ENCODE measurements around the gene CRACR2A. TPM values are rescaled to one million over a fixed set of nuclear protein-coding genes. Genes with fewer than 3 reads are reported as not detected.

The CRACR2A gene
- total RNA-seq, 2 donors from 2014 or later, result 6.0 to 10.9 TPM

GRCh38 chr12:3673981-3674708 lies 78.8 kb downstream of the CRACR2A start:
- Histone ChIP-seq H3K9me3 (no peaks in the 10 kb centered on the region), H3K36me3 (no peaks in the 10 kb centered on the region), H3K27me3 (no peaks in the 10 kb centered on the region), H3K4me1 (peaks cover 0 to 6% of the 10 kb centered on the region in 2 donors), H3K27ac (no peak overlapping the region), H3K4me3 (no peak overlapping the region)
- no peak for DNase-seq (ENCODE audit: low spot score)
- no peak for TF ChIP-seq CTCF (IDR thresholded peaks at IDR 0.05)

GRCh38 chr12:3672113-3672509 lies 80.8 kb downstream of the CRACR2A start:
- no peak overlapping the region for H3K27ac ChIP-seq
- no peaks in the 10 kb centered on the region for H3K36me3 ChIP-seq
- H3K4me1 ChIP-seq, result peaks cover 0 to 15% of the 10 kb centered on the region in 2 donors
- no peak overlapping the region for H3K4me3 ChIP-seq
- H3K27me3 ChIP-seq, result no peaks in the 10 kb centered on the region
- no peaks in the 10 kb centered on the region for H3K9me3 ChIP-seq
- no peak for TF ChIP-seq CTCF (IDR thresholded peaks at IDR 0.05)
- no peak for DNase-seq (ENCODE audit: low spot score)

GRCh38 chr12:3671330-3672112 lies 81.4 kb downstream of the CRACR2A start:
- Histone ChIP-seq H3K9me3 (no peaks in the 10 kb centered on the region), H3K27ac (no peak overlapping the region), H3K36me3 (no peaks in the 10 kb centered on the region), H3K27me3 (no peaks in the 10 kb centered on the region), H3K4me1 (peaks cover 0 to 15% of the 10 kb centered on the region in 2 donors), H3K4me3 (no peak overlapping the region)
- peak; percentile 30 for DNase-seq (ENCODE audit: low spot score)
- no peak for TF ChIP-seq CTCF (IDR thresholded peaks at IDR 0.05)

- no peak for TF ChIP-seq CTCF (IDR thresholded peaks at IDR 0.05)
- DNase-seq (ENCODE audit: low spot score), result peak; percentile 34
- H3K27me3 ChIP-seq, result no peaks in the 10 kb centered on the region
- H3K4me3 ChIP-seq, result no peak overlapping the region
- no peaks in the 10 kb centered on the region for H3K9me3 ChIP-seq
- no peak overlapping the region for H3K27ac ChIP-seq
- peaks cover 0 to 15% of the 10 kb centered on the region in 2 donors for H3K4me1 ChIP-seq
- no peaks in the 10 kb centered on the region for H3K36me3 ChIP-seq
Observed at GRCh38 chr12:3670083-3670620, 82.8 kb downstream of the CRACR2A start.

- DNase-seq (ENCODE audit: low spot score), result peak; percentile 38
- H3K27ac ChIP-seq, result no peak overlapping the region
- H3K36me3 ChIP-seq, result no peaks in the 10 kb centered on the region
- no peaks in the 10 kb centered on the region for H3K27me3 ChIP-seq
- H3K4me3 ChIP-seq, result no peak overlapping the region
- H3K9me3 ChIP-seq, result no peaks in the 10 kb centered on the region
- H3K4me1 ChIP-seq, result peaks cover 0 to 15% of the 10 kb centered on the region in 2 donors
- TF ChIP-seq CTCF (IDR thresholded peaks at IDR 0.05), result no peak
Observed at GRCh38 chr12:3669594-3669993, 83.3 kb downstream of the CRACR2A start.

All from right atrium auricular region (tissue), 2 donors.